ENCODE measurements around the gene KRT38. TPM values are rescaled to one million over a fixed set of nuclear protein-coding genes. Genes with fewer than 3 reads are reported as not detected.

Gene KRT38
- total and polyA plus RNA-seq, 3 experiments from 2014 or later = not detected

DNA sequence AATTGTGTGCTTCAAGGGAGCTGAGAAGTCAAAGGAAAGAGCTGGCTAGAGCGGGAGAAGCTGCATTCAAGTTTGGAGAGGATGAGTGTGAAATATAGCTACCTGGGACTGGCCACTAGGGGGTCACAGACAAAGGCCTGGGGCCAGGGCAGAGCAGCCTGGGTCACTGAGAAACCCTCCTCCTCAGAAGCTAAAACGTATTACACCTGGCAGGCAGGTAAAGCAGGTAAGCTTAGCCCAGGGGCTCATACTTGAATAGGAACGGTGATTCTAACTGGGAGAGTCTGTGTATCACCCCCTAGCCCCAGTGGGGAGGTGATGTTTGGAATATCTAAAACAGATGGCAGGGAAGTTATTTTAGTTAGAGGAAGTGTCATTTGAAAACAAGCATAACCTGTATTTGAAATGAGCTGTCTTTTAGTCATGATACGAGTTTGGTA, 23.2 kb downstream of the KRT38 start:
- Histone ChIP-seq H3K36me3 (ENCODE audit: insufficient read depth, low read length) (no peaks in the 10 kb centered on the region), H3K9me3 (ENCODE audit: low read length) (no peaks in the 10 kb centered on the region), H3K27ac (ENCODE audit: low read depth, low read length) (no peak overlapping the region), H3K4me1 (ENCODE audit: insufficient read depth, low read length) (peaks cover 6% of the 10 kb centered on the region), H3K27me3 (ENCODE audit: insufficient read depth, low read length, poor library complexity, severe bottlenecking) (no peaks in the 10 kb centered on the region), H3K4me3 (ENCODE audit: low read length) (no peak overlapping the region)
- ChIA-PET CTCF (interaction anchor here (2.2 kb wide), 1 partner anchor 10 kb away, joined by 5 read pairs; no protein-coding TSS in a partner anchor), POLR2A (no interaction called here)
- no peak for DNase-seq
- Mint-ChIP-seq H3K4me3 (no peak overlapping the region), H3K9me3 (no peaks in the 10 kb centered on the region), H3K36me3 (no peaks in the 10 kb centered on the region), H3K27me3 (no peaks in the 10 kb centered on the region), H3K27ac (peak overlapping the region in 2 of 8 donors; percentile 11 to 28), H3K4me1 (peaks cover 7 to 20% (median 18%) of the 10 kb centered on the region in 3 donors)

GRCh38 chr17:41417127-41417526, 23.7 kb downstream of the KRT38 start:
- no peak overlapping the region for H3K27ac ChIP-seq (ENCODE audit: low read depth, low read length)
- H3K36me3 Mint-ChIP-seq = no peaks in the 10 kb centered on the region
- peak overlapping the region in 1 of 8 donors; percentile 28 for H3K27ac Mint-ChIP-seq
- CTCF ChIA-PET = interaction anchor here (2.2 kb wide), 1 partner anchor 9 kb away, joined by 5 read pairs; no protein-coding TSS in a partner anchor
- no peaks in the 10 kb centered on the region for H3K9me3 ChIP-seq (ENCODE audit: low read length)
- H3K27me3 Mint-ChIP-seq = no peaks in the 10 kb centered on the region
- no peak overlapping the region for H3K4me3 ChIP-seq (ENCODE audit: low read length)
- no peaks in the 10 kb centered on the region for H3K27me3 ChIP-seq (ENCODE audit: insufficient read depth, low read length, poor library complexity, severe bottlenecking)
- no peak overlapping the region for H3K4me3 Mint-ChIP-seq
- H3K36me3 ChIP-seq (ENCODE audit: insufficient read depth, low read length) = no peaks in the 10 kb centered on the region
- H3K9me3 Mint-ChIP-seq = no peaks in the 10 kb centered on the region
- no peak for DNase-seq
- peaks cover 6% of the 10 kb centered on the region for H3K4me1 ChIP-seq (ENCODE audit: insufficient read depth, low read length)
- H3K4me1 Mint-ChIP-seq = peaks cover 7 to 20% (median 18%) of the 10 kb centered on the region in 3 donors
- POLR2A ChIA-PET = no interaction called here

GRCh38 chr17:41416479-41416878, 24.3 kb downstream of the KRT38 start:
- ChIA-PET POLR2A (no interaction called here), CTCF (no interaction called here)
- Histone ChIP-seq H3K36me3 (ENCODE audit: insufficient read depth, low read length) (no peaks in the 10 kb centered on the region), H3K27ac (ENCODE audit: low read depth, low read length) (no peak overlapping the region), H3K4me3 (ENCODE audit: low read length) (no peak overlapping the region), H3K27me3 (ENCODE audit: insufficient read depth, low read length, poor library complexity, severe bottlenecking) (no peaks in the 10 kb centered on the region), H3K9me3 (ENCODE audit: low read length) (no peaks in the 10 kb centered on the region), H3K4me1 (ENCODE audit: insufficient read depth, low read length) (peaks cover 6% of the 10 kb centered on the region)
- Mint-ChIP-seq H3K36me3 (no peaks in the 10 kb centered on the region), H3K27me3 (no peaks in the 10 kb centered on the region), H3K4me3 (no peak overlapping the region), H3K4me1 (peaks cover 7 to 20% (median 18%) of the 10 kb centered on the region in 3 donors), H3K27ac (no peak overlapping the region), H3K9me3 (no peaks in the 10 kb centered on the region)
- DNase-seq = no peak

DNA sequence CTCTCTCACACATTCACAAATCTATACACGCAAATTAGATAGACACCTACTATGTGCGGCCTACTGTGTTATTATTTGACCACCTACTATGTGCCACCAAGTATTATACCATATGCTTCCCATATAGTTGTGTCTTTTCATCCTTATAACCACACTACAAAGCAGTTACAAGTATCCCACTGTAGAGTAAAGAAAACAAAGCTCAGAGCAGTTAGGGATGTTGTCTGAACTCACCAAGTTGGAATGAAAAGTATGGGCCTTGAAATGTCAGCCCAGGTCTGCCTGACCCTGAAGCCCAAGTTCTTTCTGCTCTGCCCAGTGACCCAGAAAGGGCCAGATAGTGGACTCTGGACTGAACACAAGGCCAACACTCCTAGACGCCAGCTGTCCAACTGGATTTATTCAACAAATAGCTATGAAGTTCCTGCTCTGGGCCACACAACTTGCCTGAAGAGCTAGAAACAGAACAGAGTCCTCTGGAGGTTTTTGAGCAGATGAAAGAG, 24.9 kb downstream of the KRT38 start:
- Histone ChIP-seq H3K27me3 (ENCODE audit: insufficient read depth, low read length, poor library complexity, severe bottlenecking) (no peaks in the 10 kb centered on the region), H3K9me3 (ENCODE audit: low read length) (no peaks in the 10 kb centered on the region), H3K4me3 (ENCODE audit: low read length) (no peak overlapping the region), H3K27ac (ENCODE audit: low read depth, low read length) (no peak overlapping the region), H3K36me3 (ENCODE audit: insufficient read depth, low read length) (no peaks in the 10 kb centered on the region), H3K4me1 (ENCODE audit: insufficient read depth, low read length) (peaks cover 6% of the 10 kb centered on the region)
- DNase-seq = no peak
- H3K4me1 Mint-ChIP-seq = peaks cover 7 to 20% (median 18%) of the 10 kb centered on the region in 3 donors
- no peaks in the 10 kb centered on the region for H3K9me3 Mint-ChIP-seq
- no peaks in the 10 kb centered on the region for H3K36me3 Mint-ChIP-seq
- H3K27me3 Mint-ChIP-seq = peaks cover 0 to under 1% of the 10 kb centered on the region in 2 donors
- POLR2A ChIA-PET = no interaction called here
- no peak overlapping the region for H3K4me3 Mint-ChIP-seq
- CTCF ChIA-PET = no interaction called here
- H3K27ac Mint-ChIP-seq = no peak overlapping the region

DNA sequence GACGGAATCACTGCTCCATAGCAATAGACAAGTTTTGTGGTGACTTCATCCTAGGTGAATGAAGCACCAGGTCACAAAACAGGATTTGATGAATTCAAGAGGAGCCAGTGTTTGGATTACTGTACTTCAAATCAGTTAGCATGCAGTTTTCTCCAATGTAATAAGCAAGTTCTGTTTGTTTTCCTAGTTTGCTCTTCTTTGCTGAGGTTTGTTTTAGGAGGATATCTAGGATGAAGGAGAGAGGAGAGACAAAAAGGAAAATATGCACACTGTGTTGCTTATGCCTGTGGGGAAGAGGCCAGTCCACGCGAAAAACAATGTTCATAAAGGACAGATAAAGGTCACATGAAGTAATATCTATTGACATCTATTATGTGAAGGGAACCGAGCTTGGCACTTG, 25.4 kb downstream of the KRT38 start:
- H3K4me3 ChIP-seq (ENCODE audit: low read length) = no peak overlapping the region
- CTCF ChIA-PET = no interaction called here
- no peak overlapping the region for H3K27ac ChIP-seq (ENCODE audit: low read depth, low read length)
- H3K36me3 ChIP-seq (ENCODE audit: insufficient read depth, low read length) = no peaks in the 10 kb centered on the region
- Mint-ChIP-seq H3K36me3 (no peaks in the 10 kb centered on the region), H3K27ac (peak overlapping the region in 1 of 8 donors; percentile 32), H3K9me3 (no peaks in the 10 kb centered on the region), H3K27me3 (peaks cover 0 to 1% of the 10 kb centered on the region in 2 donors), H3K4me3 (no peak overlapping the region), H3K4me1 (peaks cover 6 to 20% (median 18%) of the 10 kb centered on the region in 3 donors)
- no peak for DNase-seq
- H3K27me3 ChIP-seq (ENCODE audit: insufficient read depth, low read length, poor library complexity, severe bottlenecking) = no peaks in the 10 kb centered on the region
- POLR2A ChIA-PET = no interaction called here
- peaks cover 6% of the 10 kb centered on the region for H3K4me1 ChIP-seq (ENCODE audit: insufficient read depth, low read length)
- no peaks in the 10 kb centered on the region for H3K9me3 ChIP-seq (ENCODE audit: low read length)

DNA sequence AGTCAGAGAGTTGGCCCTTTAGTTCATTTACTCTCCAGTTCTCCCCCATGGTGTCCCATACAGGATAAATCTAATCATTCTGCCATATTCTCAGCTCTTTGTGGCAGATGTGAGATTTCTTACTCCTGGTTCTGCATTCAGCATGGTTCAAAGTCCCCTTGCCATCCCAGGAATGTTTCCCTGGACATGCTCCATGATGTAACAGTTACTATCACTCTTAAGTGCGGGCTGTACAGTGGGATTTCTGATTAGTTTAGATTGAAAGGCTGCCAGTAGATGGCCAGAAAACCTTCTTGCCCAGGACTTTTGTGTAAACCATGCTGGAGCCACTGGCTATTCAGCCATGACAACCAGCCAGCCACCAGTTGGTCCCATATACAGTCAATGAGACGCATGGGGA, 26.8 kb downstream of the KRT38 start:
- Histone ChIP-seq H3K4me3 (ENCODE audit: low read length) (no peak overlapping the region), H3K9me3 (ENCODE audit: low read length) (no peaks in the 10 kb centered on the region), H3K27me3 (ENCODE audit: insufficient read depth, low read length, poor library complexity, severe bottlenecking) (no peaks in the 10 kb centered on the region), H3K27ac (ENCODE audit: low read depth, low read length) (no peak overlapping the region), H3K36me3 (ENCODE audit: insufficient read depth, low read length) (no peaks in the 10 kb centered on the region), H3K4me1 (ENCODE audit: insufficient read depth, low read length) (peaks cover 3% of the 10 kb centered on the region)
- no peaks in the 10 kb centered on the region for H3K9me3 Mint-ChIP-seq
- CTCF ChIA-PET = no interaction called here
- H3K4me3 Mint-ChIP-seq = no peak overlapping the region
- peaks cover 2 to 19% (median 13%) of the 10 kb centered on the region in 3 donors for H3K4me1 Mint-ChIP-seq
- peaks cover 0 to 3% (median 0%) of the 10 kb centered on the region in 3 donors for H3K36me3 Mint-ChIP-seq
- POLR2A ChIA-PET = no interaction called here
- DNase-seq = no peak
- peaks cover 0 to 1% of the 10 kb centered on the region in 2 donors for H3K27me3 Mint-ChIP-seq
- H3K27ac Mint-ChIP-seq = no peak overlapping the region

DNA sequence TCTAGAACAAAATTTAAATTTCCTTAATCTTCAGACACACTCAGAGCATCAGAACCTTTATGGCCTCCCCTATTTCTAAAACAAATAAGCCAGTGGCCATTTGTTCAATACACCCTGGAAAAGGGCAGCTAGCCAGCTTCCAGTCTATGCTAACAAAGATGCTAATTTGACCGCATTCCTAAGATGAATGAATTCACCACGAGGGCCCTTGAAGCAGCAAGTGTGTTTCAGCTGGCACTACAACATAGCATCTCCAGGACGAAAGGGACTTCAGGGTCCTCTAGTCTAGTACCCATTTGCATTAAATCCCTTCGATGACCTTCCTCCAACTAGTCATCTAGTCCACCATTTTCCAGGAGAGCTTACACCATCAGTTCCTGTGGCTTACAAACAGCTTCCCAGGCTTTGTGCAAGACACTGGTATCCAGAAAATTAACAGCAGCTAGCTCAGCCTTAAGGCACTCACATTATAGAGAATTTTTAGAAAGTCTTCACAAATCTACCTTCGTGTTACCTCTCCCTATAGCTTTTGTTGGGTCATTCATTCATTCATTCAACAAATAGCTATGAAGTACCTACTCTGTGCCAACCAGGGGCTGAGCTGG, 27.3 kb downstream of the KRT38 start:
- H3K27ac Mint-ChIP-seq = peak overlapping the region in 1 of 8 donors; percentile 4
- no peaks in the 10 kb centered on the region for H3K27me3 ChIP-seq (ENCODE audit: insufficient read depth, low read length, poor library complexity, severe bottlenecking)

DNA sequence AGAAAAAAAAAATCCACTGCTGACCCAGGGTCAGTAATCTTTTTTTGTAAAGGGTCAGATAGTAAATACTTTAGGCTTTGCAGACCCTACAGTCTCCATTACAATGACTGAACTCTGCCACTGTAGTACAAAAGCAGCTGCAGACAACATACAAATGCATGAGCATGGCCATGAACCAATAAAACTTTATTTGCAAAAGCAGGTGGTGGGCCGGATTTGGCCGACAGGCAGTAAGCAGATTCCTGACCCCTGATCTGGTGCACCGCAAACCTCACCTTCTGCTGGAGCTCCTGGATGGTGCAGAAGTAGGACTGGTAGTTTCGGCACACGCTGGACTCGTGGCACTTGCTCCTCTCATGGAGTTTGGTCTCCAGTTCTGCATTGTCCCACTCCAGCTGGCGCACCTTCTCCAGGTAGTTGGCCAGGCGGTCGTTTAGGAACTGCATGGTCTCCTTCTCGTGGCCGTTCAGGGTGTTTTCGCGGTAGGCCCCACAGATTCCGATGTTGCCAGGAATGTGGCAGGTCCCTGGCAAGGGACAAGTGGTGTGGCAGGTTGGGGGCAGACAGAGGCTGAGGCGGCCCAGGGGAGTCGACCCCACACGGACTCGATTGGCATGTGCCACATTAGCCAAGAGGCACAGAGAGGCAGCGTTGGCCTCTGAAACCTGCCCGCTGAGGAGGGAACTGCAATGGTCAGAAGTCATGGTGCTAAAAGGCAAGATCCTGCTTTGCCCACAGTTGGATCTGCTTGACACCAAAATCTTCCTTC, 29.5 kb downstream of the KRT38 start:
- Mint-ChIP-seq H3K4me1 (peaks cover 9 to 18% (median 12%) of the 10 kb centered on the region in 3 donors), H3K4me3 (no peak overlapping the region), H3K27me3 (peaks cover 0 to 1% of the 10 kb centered on the region in 2 donors), H3K9me3 (no peaks in the 10 kb centered on the region), H3K36me3 (peaks cover 0 to 3% (median 0%) of the 10 kb centered on the region in 3 donors), H3K27ac (no peak overlapping the region)
- H3K27ac ChIP-seq (ENCODE audit: low read depth, low read length) = no peak overlapping the region
- H3K4me1 ChIP-seq (ENCODE audit: insufficient read depth, low read length) = peaks cover 10% of the 10 kb centered on the region
- no peaks in the 10 kb centered on the region for H3K9me3 ChIP-seq (ENCODE audit: low read length)
- no peaks in the 10 kb centered on the region for H3K36me3 ChIP-seq (ENCODE audit: insufficient read depth, low read length)
- DNase-seq = no peak
- no peak overlapping the region for H3K4me3 ChIP-seq (ENCODE audit: low read length)
- ChIA-PET POLR2A (no interaction called here), CTCF (no interaction called here)
- no peaks in the 10 kb centered on the region for H3K27me3 ChIP-seq (ENCODE audit: insufficient read depth, low read length, poor library complexity, severe bottlenecking)

More for the DNA sequence above, 27.3 kb downstream of the KRT38 start:
- H3K27me3 Mint-ChIP-seq = peaks cover 0 to 1% of the 10 kb centered on the region in 2 donors
- Histone ChIP-seq H3K4me3 (ENCODE audit: low read length) (no peak overlapping the region), H3K27ac (ENCODE audit: low read depth, low read length) (no peak overlapping the region), H3K4me1 (ENCODE audit: insufficient read depth, low read length) (peaks cover 8% of the 10 kb centered on the region), H3K36me3 (ENCODE audit: insufficient read depth, low read length) (no peaks in the 10 kb centered on the region), H3K9me3 (ENCODE audit: low read length) (no peaks in the 10 kb centered on the region)
- no peak for DNase-seq
- CTCF ChIA-PET = no interaction called here
- H3K4me1 Mint-ChIP-seq = peaks cover 7 to 24% (median 17%) of the 10 kb centered on the region in 3 donors
- no peak overlapping the region for H3K4me3 Mint-ChIP-seq
- peaks cover 0 to 3% (median 0%) of the 10 kb centered on the region in 3 donors for H3K36me3 Mint-ChIP-seq
- POLR2A ChIA-PET = no interaction called here
- H3K9me3 Mint-ChIP-seq = no peaks in the 10 kb centered on the region

Measured in CD8-positive, alpha-beta memory T cell (primary cell).